ENCODE results near the gene NR2E1.

DNA sequence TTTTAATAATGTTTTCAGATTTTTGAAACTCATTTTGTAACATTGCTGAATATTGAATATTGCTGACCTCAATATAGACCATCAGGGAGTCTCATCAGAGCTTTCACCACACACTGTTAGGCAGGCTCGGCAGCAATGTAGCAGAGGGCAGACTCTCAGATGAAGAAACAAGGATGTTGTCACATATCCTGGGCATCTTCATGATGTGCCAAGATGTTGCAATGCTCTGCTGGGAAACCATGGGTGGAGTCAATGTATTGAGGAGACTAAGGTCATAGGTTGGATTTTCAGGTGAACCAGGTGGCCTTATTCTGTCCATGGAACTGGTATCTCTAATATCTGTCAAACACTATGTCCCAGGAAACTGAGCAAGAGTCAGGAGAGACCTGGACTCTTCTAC, 27.3 kb downstream of the NR2E1 start:
- TF ChIP-seq POLR2A (IDR thresholded peaks at IDR 0.05), result no peak
- TF ChIP-seq, protein P1, sequence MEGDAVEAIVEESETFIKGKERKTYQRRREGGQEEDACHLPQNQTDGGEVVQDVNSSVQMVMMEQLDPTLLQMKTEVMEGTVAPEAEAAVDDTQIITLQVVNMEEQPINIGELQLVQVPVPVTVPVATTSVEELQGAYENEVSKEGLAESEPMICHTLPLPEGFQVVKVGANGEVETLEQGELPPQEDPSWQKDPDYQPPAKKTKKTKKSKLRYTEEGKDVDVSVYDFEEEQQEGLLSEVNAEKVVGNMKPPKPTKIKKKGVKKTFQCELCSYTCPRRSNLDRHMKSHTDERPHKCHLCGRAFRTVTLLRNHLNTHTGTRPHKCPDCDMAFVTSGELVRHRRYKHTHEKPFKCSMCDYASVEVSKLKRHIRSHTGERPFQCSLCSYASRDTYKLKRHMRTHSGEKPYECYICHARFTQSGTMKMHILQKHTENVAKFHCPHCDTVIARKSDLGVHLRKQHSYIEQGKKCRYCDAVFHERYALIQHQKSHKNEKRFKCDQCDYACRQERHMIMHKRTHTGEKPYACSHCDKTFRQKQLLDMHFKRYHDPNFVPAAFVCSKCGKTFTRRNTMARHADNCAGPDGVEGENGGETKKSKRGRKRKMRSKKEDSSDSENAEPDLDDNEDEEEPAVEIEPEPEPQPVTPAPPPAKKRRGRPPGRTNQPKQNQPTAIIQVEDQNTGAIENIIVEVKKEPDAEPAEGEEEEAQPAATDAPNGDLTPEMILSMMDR (IDR thresholded peaks at IDR 0.05), result no peak
